K562 (cell line): ENCODE measurements around the gene TMEM107. TPM values are rescaled to one million over a fixed set of nuclear protein-coding genes. Genes with fewer than 3 reads are reported as not detected.

Experiments used
- BDP1 ChIP-seq: IDR thresholded peaks from 3 replicates; pipeline ENCODE4 v1.6.1; 2011; ENCODE audit not compliant: insufficient read length, insufficient read depth
- CCAR2 ChIP-seq: fragments of 200-400 bp; formaldehyde crosslinking; IDR thresholded peaks from 2 replicates; pipeline ENCODE4 v1.6.1; 2017; ENCODE audit warnings: mild to moderate bottlenecking, low read depth, low read length
- CREBBP ChIP-seq: IDR thresholded peaks from one replicate; pipeline ENCODE4 v1.6.1; 2012; ENCODE audit warnings: low read depth, mild to moderate bottlenecking, control low read depth, inconsistent platforms, low read length
- GTF2F1 ChIP-seq: IDR thresholded peaks from 2 replicates; pipeline ENCODE4 v1.6.1; 2011; ENCODE audit warnings: low read depth, low read length, improper control_type of control experiment
- IRF2 ChIP-seq: sonication (generic); formaldehyde crosslinking; IDR thresholded peaks from 2 replicates; pipeline ENCODE4 v1.8.1; 2022; ENCODE audit warnings: mild to moderate bottlenecking, missing genetic modification reagents
- JUND ChIP-seq, 2 experiments: IDR thresholded peaks; 2 replicates in 1 of 2; 3 replicates in 1 of 2; pipeline ENCODE4 v1.6.1; 2011; ENCODE audit warnings: borderline replicate concordance in 2 of 2, low read depth in 2 of 2, low read length in 2 of 2, improper control_type of control experiment in 1 of 2, missing biosample characterization in 1 of 2, missing genetic modification characterization in 1 of 2, missing genetic modification reagents in 1 of 2
- MAX ChIP-seq: sonication (generic); formaldehyde crosslinking; IDR thresholded peaks from 2 replicates; pipeline ENCODE4 v1.9.0; 2022; ENCODE audit warnings: mild to moderate bottlenecking, missing genetic modification reagents
- MEIS2 ChIP-seq: fragments of 450-650 bp; IDR thresholded peaks from 2 replicates; pipeline ENCODE4 v1.6.1; 2014; ENCODE audit warnings: mild to moderate bottlenecking; ENCODE audit not compliant: partially characterized antibody
- MYBL2 ChIP-seq, 2 experiments: fragments of 450-650 bp in 1 of 2; sonication (generic) in 1 of 2; formaldehyde crosslinking in 1 of 2; IDR thresholded peaks; 2 replicates each; pipeline versions ENCODE4 v1.6.1 to v1.8.1; 2017 to 2022; ENCODE audit warnings: borderline replicate concordance in 1 of 2, inconsistent platforms in 1 of 2, low read depth in 1 of 2, mild to moderate bottlenecking in 1 of 2, missing genetic modification reagents in 1 of 2, moderate library complexity in 1 of 2
- NCOR1 ChIP-seq: fragments of 450-650 bp; IDR thresholded peaks from 2 replicates; pipeline ENCODE4 v1.6.1; 2016; ENCODE audit warnings: mild to moderate bottlenecking, moderate library complexity
- PHF8 ChIP-seq: fragments of 200-600 bp; sonication (generic); IDR thresholded peaks from 2 replicates; pipeline ENCODE4 v1.6.1; 2012; ENCODE audit warnings: mixed run types, mild to moderate bottlenecking, inconsistent platforms, low read length, moderate library complexity, borderline replicate concordance
- PRMT5 ChIP-seq: sonication (generic); formaldehyde crosslinking; IDR thresholded peaks from 2 replicates; pipeline ENCODE4 v1.5.0; 2020; ENCODE audit warnings: missing genetic modification reagents
- RAD51 ChIP-seq: fragments of 450-650 bp; IDR thresholded peaks from 2 replicates; pipeline ENCODE4 v1.7.1; 2016; ENCODE audit warnings: low read depth, mild to moderate bottlenecking, borderline replicate concordance
- TRIM24 ChIP-seq, 2 experiments: fragments of 450-650 bp; IDR thresholded peaks; 2 replicates each; pipeline ENCODE4 v1.6.1; 2016
- ZKSCAN8 ChIP-seq: fragments of 200-800 bp; sonication (Bioruptor generic); IDR thresholded peaks from 2 replicates; pipeline ENCODE4 v1.6.1; 2016; ENCODE audit warnings: missing genetic modification characterization, missing compliant biosample characterization
- polyA plus RNA-seq, 8 experiments: library from polyadenylated mRNA; depleted of rRNA in 4 of 8; stranded (reverse) in 5 of 8; unstranded in 3 of 8; fragments of >200 nt; fragmentation: Nextera tagmentation in 2 of 8; fragmentation: Illumina TruSeq in 1 of 8; extraction: Ambion mirVana in 2 of 8; extraction: Trizol in 1 of 8; gene quantifications; 2 replicates each; pipeline versions ENCODE4 v1.2.1 to v1.2.3, GENCODE V29; 2011 to 2014; ENCODE audit warnings: inconsistent platforms in 1 of 8, missing spikeins in 1 of 8
- total RNA-seq, 7 experiments: library from RNA; depleted of rRNA in 6 of 7; stranded (reverse); fragments of >200 nt in 6 of 7; fragmentation: Illumina TruSeq in 2 of 7; extraction: Trizol in 2 of 7; gene quantifications; 2 replicates each; pipeline versions ENCODE4 v1.2.1 to v1.2.3, GENCODE V29; 2011 to 2021; ENCODE audit warnings: low replicate concordance in 1 of 7
- TF ChIP-seq, protein P1 (sequence below), 2 experiments: fragments of 450-650 bp; IDR thresholded peaks; 2 replicates each; pipeline ENCODE4 v1.6.1; 2018; ENCODE audit warnings: mild to moderate bottlenecking in 2 of 2, low read depth in 1 of 2; ENCODE audit not compliant: partially characterized antibody in 2 of 2
- TF ChIP-seq, protein P2 (sequence below): sonication (generic); formaldehyde crosslinking; IDR thresholded peaks from 2 replicates; pipeline ENCODE4 v1.8.0; 2022; ENCODE audit warnings: mild to moderate bottlenecking, missing genetic modification reagents
- TF ChIP-seq, protein P3 (sequence below): fragments of 450-650 bp; formaldehyde crosslinking; IDR thresholded peaks from 2 replicates; pipeline ENCODE4 v1.4.0; 2020; ENCODE audit warnings: mild to moderate bottlenecking, mixed read lengths
- TF ChIP-seq, protein P4 (sequence below): sonication (generic); formaldehyde crosslinking; IDR thresholded peaks from 2 replicates; pipeline ENCODE4 v1.8.1; 2023; ENCODE audit warnings: mild to moderate bottlenecking, missing genetic modification reagents

Gene TMEM107
- total and polyA plus RNA-seq, 9 of the 15 experiments (the other 6 are each of a cell fraction or from before 2014, with no cell fraction given) = 7.1 to 26.2 (median 16.9) TPM

GRCh38 chr17:8153525-8153956 lies 22.6 kb downstream of the TMEM107 start (continued):
- TF ChIP-seq, protein P1, sequence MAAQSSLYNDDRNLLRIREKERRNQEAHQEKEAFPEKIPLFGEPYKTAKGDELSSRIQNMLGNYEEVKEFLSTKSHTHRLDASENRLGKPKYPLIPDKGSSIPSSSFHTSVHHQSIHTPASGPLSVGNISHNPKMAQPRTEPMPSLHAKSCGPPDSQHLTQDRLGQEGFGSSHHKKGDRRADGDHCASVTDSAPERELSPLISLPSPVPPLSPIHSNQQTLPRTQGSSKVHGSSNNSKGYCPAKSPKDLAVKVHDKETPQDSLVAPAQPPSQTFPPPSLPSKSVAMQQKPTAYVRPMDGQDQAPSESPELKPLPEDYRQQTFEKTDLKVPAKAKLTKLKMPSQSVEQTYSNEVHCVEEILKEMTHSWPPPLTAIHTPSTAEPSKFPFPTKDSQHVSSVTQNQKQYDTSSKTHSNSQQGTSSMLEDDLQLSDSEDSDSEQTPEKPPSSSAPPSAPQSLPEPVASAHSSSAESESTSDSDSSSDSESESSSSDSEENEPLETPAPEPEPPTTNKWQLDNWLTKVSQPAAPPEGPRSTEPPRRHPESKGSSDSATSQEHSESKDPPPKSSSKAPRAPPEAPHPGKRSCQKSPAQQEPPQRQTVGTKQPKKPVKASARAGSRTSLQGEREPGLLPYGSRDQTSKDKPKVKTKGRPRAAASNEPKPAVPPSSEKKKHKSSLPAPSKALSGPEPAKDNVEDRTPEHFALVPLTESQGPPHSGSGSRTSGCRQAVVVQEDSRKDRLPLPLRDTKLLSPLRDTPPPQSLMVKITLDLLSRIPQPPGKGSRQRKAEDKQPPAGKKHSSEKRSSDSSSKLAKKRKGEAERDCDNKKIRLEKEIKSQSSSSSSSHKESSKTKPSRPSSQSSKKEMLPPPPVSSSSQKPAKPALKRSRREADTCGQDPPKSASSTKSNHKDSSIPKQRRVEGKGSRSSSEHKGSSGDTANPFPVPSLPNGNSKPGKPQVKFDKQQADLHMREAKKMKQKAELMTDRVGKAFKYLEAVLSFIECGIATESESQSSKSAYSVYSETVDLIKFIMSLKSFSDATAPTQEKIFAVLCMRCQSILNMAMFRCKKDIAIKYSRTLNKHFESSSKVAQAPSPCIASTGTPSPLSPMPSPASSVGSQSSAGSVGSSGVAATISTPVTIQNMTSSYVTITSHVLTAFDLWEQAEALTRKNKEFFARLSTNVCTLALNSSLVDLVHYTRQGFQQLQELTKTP (IDR thresholded peaks at IDR 0.05; ENCODE audit: low read depth in 1 of 2, partially characterized antibody in 2 of 2) = no peak
- TF ChIP-seq GTF2F1 = no peak
- no peak for TF ChIP-seq PHF8
- TF ChIP-seq CCAR2 = no peak
- TF ChIP-seq, protein P2, sequence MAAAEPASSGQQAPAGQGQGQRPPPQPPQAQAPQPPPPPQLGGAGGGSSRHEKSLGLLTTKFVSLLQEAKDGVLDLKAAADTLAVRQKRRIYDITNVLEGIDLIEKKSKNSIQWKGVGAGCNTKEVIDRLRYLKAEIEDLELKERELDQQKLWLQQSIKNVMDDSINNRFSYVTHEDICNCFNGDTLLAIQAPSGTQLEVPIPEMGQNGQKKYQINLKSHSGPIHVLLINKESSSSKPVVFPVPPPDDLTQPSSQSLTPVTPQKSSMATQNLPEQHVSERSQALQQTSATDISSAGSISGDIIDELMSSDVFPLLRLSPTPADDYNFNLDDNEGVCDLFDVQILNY = no peak
- TF ChIP-seq MYBL2 (IDR thresholded peaks at IDR 0.05; ENCODE audit: low read depth) = no peak
- TF ChIP-seq MYBL2 (CRISPR knock-in tag; IDR thresholded peaks at IDR 0.05; ENCODE audit: borderline replicate concordance) = no peak
- no peak for TF ChIP-seq BDP1
- TF ChIP-seq RAD51 = peak; percentile 86
- TF ChIP-seq MAX (CRISPR knock-in tag) = 0 out of 2 replicates have a peak, but pooled peaks have one; percentile 25
- TF ChIP-seq PRMT5 = no peak
- no peak for TF ChIP-seq NCOR1
- no peak for TF ChIP-seq CREBBP
- TF ChIP-seq ZKSCAN8 (CRISPR knock-in tag) = no peak
- no peak for TF ChIP-seq IRF2 (CRISPR knock-in tag)
- TF ChIP-seq MEIS2 = peak; percentile 22
- peak; percentile 39; the same call in 1 of the 2 replicates for TF ChIP-seq JUND (IDR thresholded peaks at IDR 0.05; ENCODE audit: borderline replicate concordance, low read depth, low read length)
- no peak; the same call in 2 of the 3 replicates for TF ChIP-seq JUND (tag; IDR thresholded peaks at IDR 0.05; ENCODE audit: borderline replicate concordance, low read depth, low read length)
- TF ChIP-seq TRIM24 (IDR thresholded peaks at IDR 0.05) = no peak
- TF ChIP-seq, protein P3, sequence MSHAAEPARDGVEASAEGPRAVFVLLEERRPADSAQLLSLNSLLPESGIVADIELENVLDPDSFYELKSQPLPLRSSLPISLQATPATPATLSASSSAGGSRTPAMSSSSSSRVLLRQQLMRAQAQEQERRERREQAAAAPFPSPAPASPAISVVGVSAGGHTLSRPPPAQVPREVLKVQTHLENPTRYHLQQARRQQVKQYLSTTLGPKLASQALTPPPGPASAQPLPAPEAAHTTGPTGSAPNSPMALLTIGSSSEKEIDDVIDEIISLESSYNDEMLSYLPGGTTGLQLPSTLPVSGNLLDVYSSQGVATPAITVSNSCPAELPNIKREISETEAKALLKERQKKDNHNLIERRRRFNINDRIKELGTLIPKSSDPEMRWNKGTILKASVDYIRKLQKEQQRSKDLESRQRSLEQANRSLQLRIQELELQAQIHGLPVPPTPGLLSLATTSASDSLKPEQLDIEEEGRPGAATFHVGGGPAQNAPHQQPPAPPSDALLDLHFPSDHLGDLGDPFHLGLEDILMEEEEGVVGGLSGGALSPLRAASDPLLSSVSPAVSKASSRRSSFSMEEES = peak; percentile 53; the same call in 1 of the 2 replicates
- TF ChIP-seq, protein P4, sequence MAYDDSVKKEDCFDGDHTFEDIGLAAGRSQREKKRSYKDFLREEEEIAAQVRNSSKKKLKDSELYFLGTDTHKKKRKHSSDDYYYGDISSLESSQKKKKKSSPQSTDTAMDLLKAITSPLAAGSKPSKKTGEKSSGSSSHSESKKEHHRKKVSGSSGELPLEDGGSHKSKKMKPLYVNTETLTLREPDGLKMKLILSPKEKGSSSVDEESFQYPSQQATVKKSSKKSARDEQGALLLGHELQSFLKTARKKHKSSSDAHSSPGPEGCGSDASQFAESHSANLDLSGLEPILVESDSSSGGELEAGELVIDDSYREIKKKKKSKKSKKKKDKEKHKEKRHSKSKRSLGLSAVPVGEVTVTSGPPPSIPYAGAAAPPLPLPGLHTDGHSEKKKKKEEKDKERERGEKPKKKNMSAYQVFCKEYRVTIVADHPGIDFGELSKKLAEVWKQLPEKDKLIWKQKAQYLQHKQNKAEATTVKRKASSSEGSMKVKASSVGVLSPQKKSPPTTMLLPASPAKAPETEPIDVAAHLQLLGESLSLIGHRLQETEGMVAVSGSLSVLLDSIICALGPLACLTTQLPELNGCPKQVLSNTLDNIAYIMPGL (CRISPR knock-in tag) = no peak
